Measurements from ENCODE around the gene RDH11. TPM values are rescaled to one million over a fixed set of nuclear protein-coding genes. Genes with fewer than 3 reads are reported as not detected.
"Not testable (repeated sequence)": the region's sequence is repeated elsewhere in the genome, so short reads cannot be mapped to it uniquely, and the experiment has no call there.

The RDH11 gene
- total and polyA plus RNA-seq, 2 donors (not counting 3 experiments of a cell fraction or from before 2014, with no cell fraction given), result 79.8 to 93.2 TPM

- H3K4me1 ChIP-seq (ENCODE audit: control insufficient read depth, extremely low read depth, insufficient read depth, low read length); H3K36me3 ChIP-seq (ENCODE audit: control insufficient read depth in 2 of 2, extremely low read depth in 1 of 2, insufficient read depth in 2 of 2, low read length in 2 of 2); POLR2A ChIA-PET; H4K20me1 ChIP-seq (replicated peaks; ENCODE audit: control insufficient read depth, extremely low read depth, insufficient read depth, low read length); H3K9ac ChIP-seq (replicated peaks; ENCODE audit: extremely low read depth, insufficient read depth, low read length); BruUV-seq (replicated peaks); H3K9me1 ChIP-seq (replicated peaks; ENCODE audit: control insufficient read depth, extremely low read depth, insufficient read depth, low read length); CTCF ChIA-PET; H3K9me3 ChIP-seq (replicated peaks; ENCODE audit: control insufficient read depth, insufficient read depth, low read length); H3K4me3 ChIP-seq (replicated peaks in 1 of 3; ENCODE audit: insufficient read depth in 1 of 3, low read depth in 1 of 3, low read length in 3 of 3); dilution Hi-C loops (cut with MboI; ENCODE audit: extremely low pct_ligation_motif_present, low sequenced_read_pairs); H3K79me2 ChIP-seq (ENCODE audit: control insufficient read depth, insufficient read depth, low read length); H3K27me3 ChIP-seq (ENCODE audit: control insufficient read depth in 2 of 2, insufficient read depth in 2 of 2, low read length in 2 of 2); H2AFZ ChIP-seq (ENCODE audit: low read depth, low read length); H3K4me2 ChIP-seq (ENCODE audit: insufficient read depth, low read length); FAIRE-seq; H3K27ac ChIP-seq (ENCODE audit: insufficient read depth, low read depth, low read length); DNase-seq (ENCODE audit: low read depth, low spot score): not testable (repeated sequence)
- intact Hi-C loops (cut with micrococcal nuclease), result loop anchor here (10.0 kb wide), 1 partner anchor 1215 kb away; no protein-coding TSS in a partner anchor
Measured at GRCh38 chr14:67709796-67710195, 14.2 kb upstream of the RDH11 start.

DNA sequence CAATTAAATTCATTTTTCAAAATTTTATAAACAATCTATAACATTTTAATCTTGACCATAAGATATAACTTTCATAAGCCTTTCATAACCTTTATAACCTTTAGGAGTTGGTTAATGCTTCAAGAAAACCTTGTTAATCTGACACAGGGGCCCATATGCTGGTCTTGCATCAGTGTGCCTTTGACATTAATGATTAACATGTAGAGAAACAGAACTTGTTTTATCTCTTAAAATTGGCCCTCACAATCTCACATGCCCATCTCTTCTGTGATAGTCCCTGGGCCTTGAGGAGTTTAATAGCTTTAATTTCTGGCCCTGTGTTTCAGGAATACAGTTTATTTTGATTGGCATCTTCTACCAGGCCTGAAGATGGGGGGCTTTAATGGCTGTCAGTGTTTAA is 13.8 kb upstream of the RDH11 start:
- H3K27me3 ChIP-seq (ENCODE audit: control insufficient read depth in 2 of 2, insufficient read depth in 2 of 2, low read length in 2 of 2); H3K4me1 ChIP-seq (ENCODE audit: control insufficient read depth, extremely low read depth, insufficient read depth, low read length); H2AFZ ChIP-seq (ENCODE audit: low read depth, low read length); dilution Hi-C loops (cut with MboI; ENCODE audit: extremely low pct_ligation_motif_present, low sequenced_read_pairs); BruUV-seq (replicated peaks); H3K4me2 ChIP-seq (ENCODE audit: insufficient read depth, low read length); H4K20me1 ChIP-seq (replicated peaks; ENCODE audit: control insufficient read depth, extremely low read depth, insufficient read depth, low read length); H3K9me3 ChIP-seq (replicated peaks; ENCODE audit: control insufficient read depth, insufficient read depth, low read length); H3K9me1 ChIP-seq (replicated peaks; ENCODE audit: control insufficient read depth, extremely low read depth, insufficient read depth, low read length); POLR2A ChIA-PET; H3K27ac ChIP-seq (ENCODE audit: insufficient read depth, low read depth, low read length); DNase-seq (ENCODE audit: low read depth, low spot score); H3K9ac ChIP-seq (replicated peaks; ENCODE audit: extremely low read depth, insufficient read depth, low read length); H3K4me3 ChIP-seq (replicated peaks in 1 of 3; ENCODE audit: insufficient read depth in 1 of 3, low read depth in 1 of 3, low read length in 3 of 3); FAIRE-seq; H3K79me2 ChIP-seq (ENCODE audit: control insufficient read depth, insufficient read depth, low read length); CTCF ChIA-PET; H3K36me3 ChIP-seq (ENCODE audit: control insufficient read depth in 2 of 2, extremely low read depth in 1 of 2, insufficient read depth in 2 of 2, low read length in 2 of 2): not testable (repeated sequence)
- intact Hi-C loops (cut with micrococcal nuclease), result loop anchor here (10.0 kb wide), 1 partner anchor 1215 kb away; no protein-coding TSS in a partner anchor

GRCh38 chr14:67705211-67705610 is 9.6 kb upstream of the RDH11 start:
- dilution Hi-C loops (cut with MboI; ENCODE audit: extremely low pct_ligation_motif_present, low sequenced_read_pairs), result no loop called here
- DNase-seq (ENCODE audit: low read depth, low spot score) (no peak), FAIRE-seq (no peak)
- Histone ChIP-seq H3K27ac (ENCODE audit: insufficient read depth, low read depth, low read length) (no peak overlapping the region), H3K79me2 (ENCODE audit: control insufficient read depth, insufficient read depth, low read length) (no peaks in the 10 kb centered on the region), H3K9me3 (replicated peaks; ENCODE audit: control insufficient read depth, insufficient read depth, low read length) (no peaks in the 10 kb centered on the region), H3K4me1 (ENCODE audit: control insufficient read depth, extremely low read depth, insufficient read depth, low read length) (no peaks in the 10 kb centered on the region), H3K27me3 (ENCODE audit: control insufficient read depth in 2 of 2, insufficient read depth in 2 of 2, low read length in 2 of 2) (peaks cover 0 to 6% of the 10 kb centered on the region in 2 experiments), H3K9me1 (replicated peaks; ENCODE audit: control insufficient read depth, extremely low read depth, insufficient read depth, low read length) (no peaks in the 10 kb centered on the region), H3K4me2 (ENCODE audit: insufficient read depth, low read length) (no peak overlapping the region), H3K36me3 (ENCODE audit: control insufficient read depth in 2 of 2, extremely low read depth in 1 of 2, insufficient read depth in 2 of 2, low read length in 2 of 2) (no peaks in the 10 kb centered on the region), H2AFZ (ENCODE audit: low read depth, low read length) (no peak overlapping the region), H3K9ac (replicated peaks; ENCODE audit: extremely low read depth, insufficient read depth, low read length) (no peak overlapping the region), H3K4me3 (replicated peaks in 1 of 3; ENCODE audit: insufficient read depth in 1 of 3, low read depth in 1 of 3, low read length in 3 of 3) (no peak overlapping the region), H4K20me1 (replicated peaks; ENCODE audit: control insufficient read depth, extremely low read depth, insufficient read depth, low read length) (no peaks in the 10 kb centered on the region)
- CTCF ChIA-PET, result interaction anchor here (0.6 to 7.0 kb wide), 33 partner anchors 9 to 278 kb away, joined by 3 to 394 read pairs (median 9); partner anchors contain the start of genes ARG2, PIGH, RDH11 and VTI1B
- intact Hi-C loops (cut with micrococcal nuclease), result loop anchor here (2.0 to 10.0 kb wide), 2 partner anchors 30 to 1210 kb away; partner anchors contain the start of gene VTI1B
- POLR2A ChIA-PET, result no interaction called here
- no peak for TF ChIP-seq POLR2AphosphoS5 (IDR thresholded peaks at IDR 0.05; ENCODE audit: insufficient read depth, low read depth, low read length)
- TF ChIP-seq EZH2 (IDR thresholded peaks at IDR 0.05; ENCODE audit: borderline replicate concordance, low read depth, low read length, severe bottlenecking), result no peak
- no peak for TF ChIP-seq GATA2 (IDR thresholded peaks at IDR 0.05; ENCODE audit: insufficient read depth, insufficient read length, low read depth, low read length)
- no peak for TF ChIP-seq POLR2A (IDR thresholded peaks at IDR 0.05; ENCODE audit: low read depth, low read length)
- no peak for TF ChIP-seq MYC (IDR thresholded peaks at IDR 0.05; ENCODE audit: low read depth, low read length)
- TF ChIP-seq JUN (IDR thresholded peaks at IDR 0.05; ENCODE audit: borderline replicate concordance, insufficient read depth, insufficient read length, low read depth), result no peak
- TF ChIP-seq, protein P1, sequence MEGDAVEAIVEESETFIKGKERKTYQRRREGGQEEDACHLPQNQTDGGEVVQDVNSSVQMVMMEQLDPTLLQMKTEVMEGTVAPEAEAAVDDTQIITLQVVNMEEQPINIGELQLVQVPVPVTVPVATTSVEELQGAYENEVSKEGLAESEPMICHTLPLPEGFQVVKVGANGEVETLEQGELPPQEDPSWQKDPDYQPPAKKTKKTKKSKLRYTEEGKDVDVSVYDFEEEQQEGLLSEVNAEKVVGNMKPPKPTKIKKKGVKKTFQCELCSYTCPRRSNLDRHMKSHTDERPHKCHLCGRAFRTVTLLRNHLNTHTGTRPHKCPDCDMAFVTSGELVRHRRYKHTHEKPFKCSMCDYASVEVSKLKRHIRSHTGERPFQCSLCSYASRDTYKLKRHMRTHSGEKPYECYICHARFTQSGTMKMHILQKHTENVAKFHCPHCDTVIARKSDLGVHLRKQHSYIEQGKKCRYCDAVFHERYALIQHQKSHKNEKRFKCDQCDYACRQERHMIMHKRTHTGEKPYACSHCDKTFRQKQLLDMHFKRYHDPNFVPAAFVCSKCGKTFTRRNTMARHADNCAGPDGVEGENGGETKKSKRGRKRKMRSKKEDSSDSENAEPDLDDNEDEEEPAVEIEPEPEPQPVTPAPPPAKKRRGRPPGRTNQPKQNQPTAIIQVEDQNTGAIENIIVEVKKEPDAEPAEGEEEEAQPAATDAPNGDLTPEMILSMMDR (IDR thresholded peaks at IDR 0.05; ENCODE audit: extremely low read depth in 1 of 2, insufficient read depth in 1 of 2, low read depth in 1 of 2, low read length in 2 of 2), result no peak
- TF ChIP-seq, protein P2, sequence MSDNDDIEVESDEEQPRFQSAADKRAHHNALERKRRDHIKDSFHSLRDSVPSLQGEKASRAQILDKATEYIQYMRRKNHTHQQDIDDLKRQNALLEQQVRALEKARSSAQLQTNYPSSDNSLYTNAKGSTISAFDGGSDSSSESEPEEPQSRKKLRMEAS (IDR thresholded peaks at IDR 0.05; ENCODE audit: insufficient read depth, insufficient read length), result no peak
- no peak for TF ChIP-seq FOS (IDR thresholded peaks at IDR 0.05; ENCODE audit: borderline replicate concordance, insufficient read depth, low read length)
- no TSS peak for BruUV-seq (replicated peaks)

Measured in endothelial cell of umbilical vein (primary cell).